NOMO-1 treated with dmso at 0.1 percent for 144 hours (cell line): ENCODE measurements around the gene RASSF3.

Experiments used
- DNase-seq: peaks from one replicate; lab custom pipeline; 2025; ENCODE audit not compliant: unreplicated experiment; lab: John Stamatoyannopoulos, UW

Gene RASSF3

GRCh38 chr12:64722835-64723234 lies 112.5 kb downstream of the RASSF3 start:
- DNase-seq, result no peak

DNA sequence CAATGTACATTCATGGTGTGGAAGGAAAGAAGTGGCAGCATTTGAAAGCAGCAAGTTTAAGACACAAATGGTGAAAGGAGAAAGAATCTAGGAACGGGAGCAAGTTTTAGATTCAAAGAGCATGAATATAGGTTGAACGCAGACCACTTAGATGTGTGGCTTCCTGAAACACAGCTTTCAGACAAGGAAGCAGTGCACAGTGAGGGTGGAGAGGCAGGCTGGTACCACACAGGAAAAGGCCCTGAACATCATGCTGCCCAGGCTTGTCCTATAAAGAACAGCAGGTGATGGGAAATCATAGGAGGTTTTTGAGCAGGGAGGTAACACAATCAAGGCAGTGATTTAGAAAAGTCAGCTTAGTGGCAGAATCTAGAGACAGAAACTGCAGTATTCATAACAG lies 113.3 kb downstream of the RASSF3 start:
- DNase-seq, result no peak

DNA sequence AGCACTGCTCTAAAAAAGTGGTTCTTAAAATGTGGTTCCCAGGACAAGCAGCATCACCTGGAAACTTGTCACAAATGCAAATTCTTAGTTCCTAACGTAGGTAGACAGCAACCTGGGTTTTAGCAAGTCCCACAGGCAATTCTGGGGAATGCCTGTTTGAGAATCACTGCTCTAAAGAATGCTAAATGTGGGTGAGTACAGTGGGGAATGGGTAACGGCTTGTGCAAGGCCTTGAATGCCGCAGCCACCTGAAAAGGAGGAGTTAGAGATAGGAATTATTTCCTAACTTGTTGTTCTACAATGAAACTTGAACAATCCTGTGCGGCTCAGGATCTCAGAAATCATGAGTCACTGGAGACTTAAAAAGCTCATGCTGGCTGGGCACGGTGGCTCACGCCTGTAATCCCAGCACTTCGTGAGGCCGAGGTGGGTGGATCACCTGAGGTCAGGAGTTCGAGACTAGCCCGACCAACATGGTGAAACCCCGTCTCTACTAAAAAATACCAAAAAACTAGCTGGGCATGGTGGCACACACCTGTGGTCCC lies 114.0 kb downstream of the RASSF3 start:
- no peak for DNase-seq

- peak; percentile 24 for DNase-seq
Measured at GRCh38 chr12:64729909-64730587, 119.8 kb downstream of the RASSF3 start.

- DNase-seq, result no peak
Measured at GRCh38 chr12:64730588-64730969, 120.3 kb downstream of the RASSF3 start.

- no peak for DNase-seq
Measured at GRCh38 chr12:64731683-64732082, 121.4 kb downstream of the RASSF3 start.

- DNase-seq, result no peak
Measured at GRCh38 chr12:64733857-64734256, 123.6 kb downstream of the RASSF3 start.

GRCh38 chr12:64735442-64735841 lies 125.1 kb downstream of the RASSF3 start:
- DNase-seq, result no peak

DNA sequence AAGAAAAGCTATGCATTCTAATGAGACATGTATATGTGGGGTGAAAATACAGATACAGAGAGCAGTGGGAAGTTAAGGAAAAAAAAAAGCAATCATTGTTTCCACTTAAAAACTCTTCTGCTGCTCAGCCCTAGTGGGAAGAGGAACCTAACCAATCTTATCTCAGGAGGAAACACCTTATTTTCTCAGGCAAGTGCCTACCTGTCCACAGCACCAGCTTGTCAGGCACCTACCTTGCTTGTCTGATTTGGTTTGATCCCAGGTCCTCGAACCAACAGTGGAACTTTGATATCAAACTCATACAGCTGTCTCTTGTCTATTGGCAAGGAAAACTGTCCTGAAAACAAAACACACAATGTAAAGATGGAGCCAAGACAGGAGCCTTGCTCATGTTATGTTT lies 126.5 kb downstream of the RASSF3 start:
- DNase-seq, result no peak

GRCh38 chr12:64737539-64737938 lies 127.2 kb downstream of the RASSF3 start:
- DNase-seq, result no peak

- DNase-seq, result no peak
Measured at GRCh38 chr12:64739778-64740177, 129.5 kb downstream of the RASSF3 start.

DNA sequence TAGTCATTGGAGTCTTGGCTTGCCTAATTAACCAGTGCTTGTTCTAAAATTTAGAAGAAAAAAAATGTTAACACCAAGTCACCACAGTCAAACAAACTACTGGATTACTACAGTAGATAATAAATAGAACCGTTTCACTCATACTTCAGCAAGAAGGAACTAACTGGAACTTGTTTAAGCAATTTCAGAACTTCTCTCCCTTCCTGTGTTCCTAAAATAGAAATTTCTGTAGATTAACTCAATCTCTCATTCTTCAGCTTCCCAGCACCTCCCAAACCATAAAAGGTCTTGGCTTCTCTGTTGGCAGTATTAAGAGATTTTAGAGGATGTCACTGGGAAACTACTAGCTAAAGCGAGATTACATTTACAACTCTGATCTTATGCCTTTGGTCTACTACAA lies 130.4 kb downstream of the RASSF3 start:
- DNase-seq, result no peak

DNA sequence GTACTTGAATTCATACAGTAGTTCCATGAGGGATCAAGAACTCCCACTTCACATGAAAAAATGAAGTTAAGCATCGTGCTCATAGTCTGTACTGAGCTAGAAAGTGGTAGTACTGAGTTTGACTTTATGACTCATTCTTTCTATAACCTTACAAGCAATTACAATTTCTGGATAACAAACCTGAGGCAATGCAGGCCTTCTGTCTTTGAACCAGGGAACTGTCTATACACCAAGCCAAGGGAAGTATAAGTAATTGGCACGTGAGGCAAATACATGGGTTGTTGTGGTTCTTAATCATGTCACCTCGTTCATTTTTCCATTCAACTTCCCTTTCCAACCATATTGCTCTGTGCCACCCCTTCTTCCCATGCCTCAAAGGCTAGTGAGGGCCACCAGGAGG lies 132.1 kb downstream of the RASSF3 start:
- no peak for DNase-seq

GRCh38 chr12:64743206-64743605 lies 132.9 kb downstream of the RASSF3 start:
- no peak for DNase-seq

- no peak for DNase-seq
Measured at GRCh38 chr12:64744422-64745258, 134.3 kb downstream of the RASSF3 start.

DNA sequence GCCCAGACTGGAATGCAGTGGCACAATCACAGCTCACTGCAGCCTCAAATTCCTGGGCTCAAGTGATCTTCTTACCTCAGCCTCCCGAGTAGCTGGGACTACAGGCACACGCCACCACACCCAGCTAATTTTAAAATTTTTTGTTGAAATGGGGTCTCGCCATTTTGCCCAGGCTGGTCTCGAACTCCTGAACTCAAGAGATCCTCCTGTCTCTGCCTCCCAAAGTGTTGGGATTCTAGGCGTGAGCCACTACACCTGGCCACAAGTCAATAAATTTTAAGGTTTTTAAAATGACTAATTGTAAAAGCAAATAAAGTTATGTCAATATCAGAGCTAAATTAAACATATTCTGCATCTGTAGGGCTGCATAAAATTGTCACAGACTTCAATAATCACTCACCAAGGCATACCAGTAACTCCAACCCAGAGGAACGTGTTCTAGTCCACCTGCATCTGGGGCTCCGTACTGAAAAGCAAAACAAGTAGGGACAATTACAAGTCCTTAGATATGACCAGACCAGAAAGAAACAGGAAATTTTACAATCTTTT lies 135.0 kb downstream of the RASSF3 start:
- no peak for DNase-seq

DNA sequence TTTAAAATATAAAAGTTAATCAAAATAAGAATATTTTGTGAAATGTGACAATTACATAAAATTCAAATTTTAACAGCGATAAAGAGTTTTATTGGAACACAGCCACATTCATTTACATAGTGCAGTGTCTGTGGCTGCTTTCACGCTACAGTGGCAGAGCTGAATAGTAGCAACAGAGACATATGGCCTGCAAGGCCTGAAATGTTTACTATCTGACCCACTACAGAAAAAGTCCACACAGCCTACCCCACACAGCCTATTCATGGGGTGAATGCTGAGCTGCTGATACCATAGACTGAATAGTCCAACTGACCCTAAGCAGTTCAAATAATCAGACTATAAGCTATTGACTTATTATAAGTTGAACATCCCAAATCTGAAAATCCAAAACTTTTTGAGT lies 135.7 kb downstream of the RASSF3 start:
- no peak for DNase-seq

DNA sequence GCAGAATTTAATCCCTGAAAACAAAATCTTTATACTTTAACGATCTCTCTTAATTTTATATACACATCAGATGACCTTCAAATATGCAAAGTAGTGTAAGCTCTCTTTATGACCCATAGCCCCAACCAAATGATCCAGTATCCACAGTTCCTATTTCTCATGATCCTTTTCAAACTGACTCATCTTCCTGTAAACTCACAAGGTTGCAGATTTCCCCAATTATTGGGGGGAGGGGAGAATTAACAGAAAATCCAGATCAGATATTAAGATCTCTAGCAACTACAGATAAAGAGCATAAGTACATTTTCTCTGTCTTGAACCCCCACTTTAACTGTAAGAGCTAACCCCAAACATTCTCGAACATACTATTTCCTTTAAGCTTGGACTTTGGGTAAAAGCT lies 136.4 kb downstream of the RASSF3 start:
- DNase-seq, result no peak
